OCI-LY7 (cell line): ENCODE data around the gene CPT1A.

Experiments
- CTCF ChIP-seq: fragments of 200-600 bp; sonication (generic); conservative IDR thresholded peaks from 2 replicates; pipeline ENCODE4 v1.5.1; 2014; ENCODE audit warnings: mild to moderate bottlenecking, antibody characterized with exemption, low read length, moderate library complexity, mixed read lengths
- EZH2phosphoT487 ChIP-seq: fragments of 200-600 bp; sonication (generic); IDR thresholded peaks from 2 replicates; pipeline ENCODE4 v1.6.1; 2018; ENCODE audit warnings: low read depth, borderline replicate concordance, mild to moderate bottlenecking, mixed run types, antibody characterized with exemption, low read length, moderate library complexity, mixed read lengths

- TF ChIP-seq CTCF (no peak), EZH2phosphoT487 (no peak)
Observed at GRCh38 chr11:68872216-68873003, 30.7 kb upstream of the CPT1A start.
